HCT116 (cell line): ENCODE data around the gene RASGRF2. TPM values are rescaled to one million over a fixed set of nuclear protein-coding genes. Genes with fewer than 3 reads are reported as not detected.

ENCODE experiments used
- ATAC-seq: fragments of 200-7000 bp; cut with Tn5 transposase; 2 replicates; pipeline ENCODE4 v1.9.1; 2020; ENCODE audit warnings: mild to moderate bottlenecking, moderate library complexity
- BruUV-seq: library from RNA; stranded (reverse); fragments of 400-500 nt; replicated peaks from 2 replicates; lab custom pipeline; 2021; lab: Mats Ljungman, UMichigan
- CTCF ChIA-PET: fragments of 300-600 bp; sonication (Branson Sonifier 250); formaldehyde crosslinking; loops from one replicate; lab custom pipeline; 2021; ENCODE audit warnings: antibody characterized with exemption; lab: Charles Lee
- POLR2A ChIA-PET: fragments of 300-600, 350-600 bp; sonication (Branson Sonifier 250); formaldehyde crosslinking; loops from one replicate; lab custom pipeline; 2021; ENCODE audit warnings: antibody characterized with exemption; lab: Charles Lee
- RAD21 ChIA-PET, 2 experiments: fragments of 300-600 bp; sonication (Branson Sonifier 250); formaldehyde crosslinking; loops; one replicate each; lab custom pipeline; 2023; ENCODE audit warnings: low total read pairs in 2 of 2; ENCODE audit not compliant: uncharacterized antibody in 2 of 2, unreplicated experiment in 2 of 2, low non-redundant PET in 1 of 2; lab: Charles Lee
- DNase-seq: peaks from one replicate; pipeline ENCODE4 v3.0.0-alpha.2; 2010; ENCODE audit warnings: low read depth, low spot score
- H2AFZ ChIP-seq: fragments of 200-600 bp; shearing (Covaris generic), sonication (generic); 2 replicates; pipeline ENCODE4 v1.6.1; 2017; ENCODE audit warnings: low read depth, mixed run types, mixed read lengths, antibody characterized with exemption, low read length; ENCODE audit not compliant: poor library complexity, severe bottlenecking
- H3K27ac ChIP-seq: 2 replicates; pipeline ENCODE4 v1.5.1; 2012; ENCODE audit warnings: low read depth, low read length
- H3K27me3 ChIP-seq: fragments of 200-600 bp; sonication (generic); 2 replicates; pipeline ENCODE4 v1.6.1; 2016; ENCODE audit warnings: mixed run types, low read length, mixed read lengths; ENCODE audit not compliant: insufficient read depth
- H3K36me3 ChIP-seq, 2 experiments: fragments of 200-500 bp in 1 of 2; fragments of 200-600 bp in 1 of 2; sonication (Bioruptor generic) in 1 of 2; sonication (generic) in 1 of 2; 2 replicates each; pipeline versions ENCODE4 v1.5.1 to v1.6.1; 2014 to 2016; ENCODE audit warnings: low read length in 2 of 2, inconsistent platforms in 1 of 2, mixed read lengths in 1 of 2, mixed run types in 1 of 2; ENCODE audit not compliant: insufficient read depth in 2 of 2, control insufficient read depth in 1 of 2
- H3K4me1 ChIP-seq, 2 experiments: fragments of 200-600 bp in 1 of 2; sonication (generic) in 1 of 2; 2 replicates each; pipeline versions ENCODE4 v1.5.1 to v1.6.1; 2012 to 2017; ENCODE audit warnings: low read length in 2 of 2, inconsistent platforms in 1 of 2, mild to moderate bottlenecking in 1 of 2, mixed read lengths in 1 of 2, mixed run types in 1 of 2, moderate library complexity in 1 of 2; ENCODE audit not compliant: insufficient read depth in 2 of 2, control insufficient read depth in 1 of 2
- H3K4me2 ChIP-seq: fragments of 200-600 bp; sonication (generic); 2 replicates; pipeline ENCODE4 v1.6.1; 2017; ENCODE audit warnings: mixed run types, low read length, mixed read lengths
- H3K4me3 ChIP-seq, 2 experiments: fragments of 200-600 bp in 1 of 2; sonication (generic) in 1 of 2; replicated peaks in 1 of 2; 2 replicates each; pipeline ENCODE4 v1.5.1; 2011 to 2016; ENCODE audit warnings: low read length in 2 of 2, control low read depth in 1 of 2, low read depth in 1 of 2, mild to moderate bottlenecking in 1 of 2, mixed read lengths in 1 of 2, mixed run types in 1 of 2
- H3K79me2 ChIP-seq: fragments of 200-600 bp; sonication (generic); 2 replicates; pipeline ENCODE4 v1.6.1; 2017; ENCODE audit warnings: mild to moderate bottlenecking, mixed run types, low read length, moderate library complexity, mixed read lengths; ENCODE audit not compliant: insufficient read depth
- H3K9ac ChIP-seq: fragments of 200-600 bp; sonication (generic); 2 replicates; pipeline ENCODE4 v1.6.1; 2016; ENCODE audit warnings: low read length, mixed read lengths
- H3K9me2 ChIP-seq: fragments of 200-600 bp; sonication (generic), shearing (Covaris generic); 2 replicates; pipeline ENCODE4 v1.6.1; 2017; ENCODE audit warnings: mixed run types, mild to moderate bottlenecking, moderate library complexity; ENCODE audit not compliant: insufficient read depth
- H3K9me3 ChIP-seq, 2 experiments: fragments of 200-500 bp in 1 of 2; fragments of 200-600 bp in 1 of 2; sonication (Bioruptor generic) in 1 of 2; sonication (generic) in 1 of 2; 2 replicates each; pipeline ENCODE4 v1.6.1; 2014 to 2017; ENCODE audit warnings: low read length in 2 of 2, mixed read lengths in 2 of 2, inconsistent platforms in 1 of 2, low read depth in 1 of 2, mild to moderate bottlenecking in 1 of 2, mixed run types in 1 of 2, moderate library complexity in 1 of 2; ENCODE audit not compliant: control insufficient read depth in 1 of 2, insufficient read depth in 1 of 2
- H4K20me1 ChIP-seq: fragments of 200-600 bp; sonication (generic), shearing (Covaris generic); 2 replicates; pipeline ENCODE4 v1.6.1; 2017; ENCODE audit warnings: mixed run types, mild to moderate bottlenecking, moderate library complexity; ENCODE audit not compliant: insufficient read depth
- CBX3 ChIP-seq: IDR thresholded peaks from 2 replicates; pipeline ENCODE4 v1.6.1; 2012; ENCODE audit warnings: low read depth
- CEBPB ChIP-seq: IDR thresholded peaks from 2 replicates; pipeline ENCODE4 v1.6.1; 2012; ENCODE audit warnings: low read depth
- EGR1 ChIP-seq: IDR thresholded peaks from 2 replicates; pipeline ENCODE4 v1.6.1; 2012; ENCODE audit warnings: low read depth
- ELF1 ChIP-seq: IDR thresholded peaks from 2 replicates; pipeline ENCODE4 v1.6.1; 2012; ENCODE audit warnings: low read depth, borderline replicate concordance
- EZH2 ChIP-seq: fragments of 200-600 bp; sonication (generic); IDR thresholded peaks from 2 replicates; pipeline ENCODE4 v1.6.1; 2017; ENCODE audit warnings: antibody characterized with exemption, mixed run types
- EZH2phosphoT487 ChIP-seq: fragments of 200-600 bp; IDR thresholded peaks from 2 replicates; pipeline ENCODE4 v1.6.1; 2018; ENCODE audit warnings: antibody characterized with exemption, borderline replicate concordance
- FOSL1 ChIP-seq: IDR thresholded peaks from 2 replicates; pipeline ENCODE4 v1.6.1; 2012; ENCODE audit warnings: low read depth
- JUND ChIP-seq: IDR thresholded peaks from 2 replicates; pipeline ENCODE4 v1.6.1; 2012
- POLR2A ChIP-seq: IDR thresholded peaks from 2 replicates; pipeline ENCODE4 v1.7.0; 2011; ENCODE audit warnings: borderline replicate concordance; ENCODE audit not compliant: insufficient read depth, insufficient read length; ENCODE audit errors: extremely low read depth
- POLR2AphosphoS5 ChIP-seq: IDR thresholded peaks from 2 replicates; pipeline ENCODE4 v1.6.1; 2011; ENCODE audit warnings: mild to moderate bottlenecking, low read depth, low read length, moderate library complexity
- RAD21 ChIP-seq: IDR thresholded peaks from 2 replicates; pipeline ENCODE4 v1.6.1; 2012; ENCODE audit warnings: low read depth, mild to moderate bottlenecking
- SIN3A ChIP-seq: IDR thresholded peaks from 2 replicates; pipeline ENCODE4 v1.6.1; 2012; ENCODE audit warnings: low read depth
- SRF ChIP-seq: IDR thresholded peaks from 2 replicates; pipeline ENCODE4 v1.6.1; 2012; ENCODE audit warnings: low read depth
- TCF7L2 ChIP-seq: IDR thresholded peaks from 2 replicates; pipeline ENCODE4 v1.7.0; 2011; ENCODE audit warnings: borderline replicate concordance, inconsistent platforms; ENCODE audit not compliant: insufficient read depth, insufficient read length; ENCODE audit errors: extremely low read depth
- YY1 ChIP-seq: IDR thresholded peaks from 2 replicates; pipeline ENCODE4 v1.6.1; 2011; ENCODE audit warnings: low read length, low read depth, moderate library complexity, mild to moderate bottlenecking; ENCODE audit not compliant: insufficient replicate concordance; ENCODE audit errors: extremely low read depth
- ZFX ChIP-seq: fragments of 450-650 bp; IDR thresholded peaks from 2 replicates; pipeline ENCODE4 v1.6.1; 2017
- ZNF274 ChIP-seq: fragments of 200-500 bp; sonication (Bioruptor generic); IDR thresholded peaks from 2 replicates; pipeline ENCODE4 v1.6.1; 2014; ENCODE audit warnings: mild to moderate bottlenecking, low read depth, low read length, inconsistent platforms
- intact Hi-C: fragments of 100-400 bp; cut with micrococcal nuclease; formaldehyde crosslinking; loops from 2 replicates; pipeline ENCODE4 v1.10.0; 2022
- total RNA-seq: library from RNA; stranded (reverse); gene quantifications from one replicate; pipeline ENCODE4 v1.2.1, GENCODE V29; 2021; ENCODE audit not compliant: unreplicated experiment
- TF ChIP-seq, protein P1 (sequence below): IDR thresholded peaks from 2 replicates; pipeline ENCODE4 v1.6.1; 2012
- TF ChIP-seq, protein P2 (sequence below), 3 experiments: fragments of 200-600 bp in 1 of 3; sonication (generic) in 1 of 3; IDR thresholded peaks in 2 of 3; conservative IDR thresholded peaks in 1 of 3; 2 replicates each; pipeline ENCODE4 v1.5.1; 2012 to 2017; ENCODE audit warnings: low read depth in 2 of 3, low read length in 2 of 3, antibody characterized with exemption in 1 of 3, borderline replicate concordance in 1 of 3, control low read depth in 1 of 3, mild to moderate bottlenecking in 1 of 3, mixed read lengths in 1 of 3, mixed run types in 1 of 3, moderate library complexity in 1 of 3; ENCODE audit not compliant: insufficient read depth in 1 of 3
- TF ChIP-seq, protein P3 (sequence below): IDR thresholded peaks from 2 replicates; pipeline ENCODE4 v1.6.1; 2012; ENCODE audit warnings: low read depth

RASGRF2 gene
- total RNA-seq, 1 experiment from 2014 or later: 0.05 TPM

DNA sequence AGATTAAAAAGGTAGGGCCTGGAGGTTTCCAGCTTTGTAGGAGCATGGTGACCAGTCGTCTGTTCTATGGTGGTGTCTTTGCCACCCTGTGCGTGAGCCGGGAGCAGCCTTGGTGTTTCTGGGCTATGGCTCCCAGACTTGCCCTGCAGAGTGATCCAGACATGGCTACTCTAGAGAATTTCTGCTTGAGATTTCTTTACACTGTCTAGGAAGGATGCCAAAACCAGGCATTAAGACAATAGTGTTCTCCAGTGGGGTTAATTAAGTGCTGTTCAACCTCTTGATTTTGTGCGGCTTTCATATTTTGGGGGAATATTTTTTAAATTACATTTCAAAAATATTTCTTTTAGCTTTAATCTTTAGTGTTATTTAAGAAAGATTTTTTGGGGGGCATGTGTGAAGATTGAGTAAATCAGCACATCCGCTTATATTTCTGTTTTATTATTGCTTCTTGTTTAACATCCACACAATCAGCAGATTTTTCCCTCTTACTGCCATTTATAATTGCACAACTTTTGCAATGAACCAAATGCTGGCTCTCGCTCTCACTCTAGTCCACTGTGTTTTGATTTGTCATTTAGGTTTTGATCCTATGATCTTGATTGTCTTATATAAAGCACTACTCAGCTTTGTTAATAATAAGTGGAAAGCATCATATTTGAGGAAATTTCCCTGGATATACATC is 110.5 kb downstream of the RASGRF2 start:
- Histone ChIP-seq H3K79me2 (no peaks in the 10 kb centered on the region), H3K27me3 (0 out of 2 replicates have a peak, but pooled peaks cover 4% of the 10 kb centered on the region), H4K20me1 (no peaks in the 10 kb centered on the region), H3K36me3 (no peaks in the 10 kb centered on the region), H3K9ac (no peak overlapping the region), H3K4me1 (no peaks in the 10 kb centered on the region), H2AFZ (no peak overlapping the region)
- BruUV-seq: no TSS peak
- RAD21 ChIA-PET: no interaction called here
- no peak for DNase-seq
- TF ChIP-seq EZH2 (no peak), CEBPB (no peak), CBX3 (no peak), ZNF274 (no peak), EZH2phosphoT487 (no peak), YY1 (no peak), EGR1 (no peak), FOSL1 (no peak), TCF7L2 (no peak), RAD21 (no peak), POLR2AphosphoS5 (no peak), POLR2A (no peak), JUND (no peak), SRF (no peak), ZFX (no peak), SIN3A (no peak), ELF1 (no peak)
- TF ChIP-seq, protein P1, sequence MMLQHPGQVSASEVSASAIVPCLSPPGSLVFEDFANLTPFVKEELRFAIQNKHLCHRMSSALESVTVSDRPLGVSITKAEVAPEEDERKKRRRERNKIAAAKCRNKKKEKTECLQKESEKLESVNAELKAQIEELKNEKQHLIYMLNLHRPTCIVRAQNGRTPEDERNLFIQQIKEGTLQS: no peak
- TF ChIP-seq, protein P2, sequence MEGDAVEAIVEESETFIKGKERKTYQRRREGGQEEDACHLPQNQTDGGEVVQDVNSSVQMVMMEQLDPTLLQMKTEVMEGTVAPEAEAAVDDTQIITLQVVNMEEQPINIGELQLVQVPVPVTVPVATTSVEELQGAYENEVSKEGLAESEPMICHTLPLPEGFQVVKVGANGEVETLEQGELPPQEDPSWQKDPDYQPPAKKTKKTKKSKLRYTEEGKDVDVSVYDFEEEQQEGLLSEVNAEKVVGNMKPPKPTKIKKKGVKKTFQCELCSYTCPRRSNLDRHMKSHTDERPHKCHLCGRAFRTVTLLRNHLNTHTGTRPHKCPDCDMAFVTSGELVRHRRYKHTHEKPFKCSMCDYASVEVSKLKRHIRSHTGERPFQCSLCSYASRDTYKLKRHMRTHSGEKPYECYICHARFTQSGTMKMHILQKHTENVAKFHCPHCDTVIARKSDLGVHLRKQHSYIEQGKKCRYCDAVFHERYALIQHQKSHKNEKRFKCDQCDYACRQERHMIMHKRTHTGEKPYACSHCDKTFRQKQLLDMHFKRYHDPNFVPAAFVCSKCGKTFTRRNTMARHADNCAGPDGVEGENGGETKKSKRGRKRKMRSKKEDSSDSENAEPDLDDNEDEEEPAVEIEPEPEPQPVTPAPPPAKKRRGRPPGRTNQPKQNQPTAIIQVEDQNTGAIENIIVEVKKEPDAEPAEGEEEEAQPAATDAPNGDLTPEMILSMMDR (IDR thresholded peaks at IDR 0.05 in 2 of 3, conservative IDR thresholded peaks at IDR 0.05 in 1 of 3; ENCODE audit: borderline replicate concordance in 1 of 3, insufficient read depth in 1 of 3, low read depth in 2 of 3, low read length in 2 of 3): no peak
- TF ChIP-seq, protein P3, sequence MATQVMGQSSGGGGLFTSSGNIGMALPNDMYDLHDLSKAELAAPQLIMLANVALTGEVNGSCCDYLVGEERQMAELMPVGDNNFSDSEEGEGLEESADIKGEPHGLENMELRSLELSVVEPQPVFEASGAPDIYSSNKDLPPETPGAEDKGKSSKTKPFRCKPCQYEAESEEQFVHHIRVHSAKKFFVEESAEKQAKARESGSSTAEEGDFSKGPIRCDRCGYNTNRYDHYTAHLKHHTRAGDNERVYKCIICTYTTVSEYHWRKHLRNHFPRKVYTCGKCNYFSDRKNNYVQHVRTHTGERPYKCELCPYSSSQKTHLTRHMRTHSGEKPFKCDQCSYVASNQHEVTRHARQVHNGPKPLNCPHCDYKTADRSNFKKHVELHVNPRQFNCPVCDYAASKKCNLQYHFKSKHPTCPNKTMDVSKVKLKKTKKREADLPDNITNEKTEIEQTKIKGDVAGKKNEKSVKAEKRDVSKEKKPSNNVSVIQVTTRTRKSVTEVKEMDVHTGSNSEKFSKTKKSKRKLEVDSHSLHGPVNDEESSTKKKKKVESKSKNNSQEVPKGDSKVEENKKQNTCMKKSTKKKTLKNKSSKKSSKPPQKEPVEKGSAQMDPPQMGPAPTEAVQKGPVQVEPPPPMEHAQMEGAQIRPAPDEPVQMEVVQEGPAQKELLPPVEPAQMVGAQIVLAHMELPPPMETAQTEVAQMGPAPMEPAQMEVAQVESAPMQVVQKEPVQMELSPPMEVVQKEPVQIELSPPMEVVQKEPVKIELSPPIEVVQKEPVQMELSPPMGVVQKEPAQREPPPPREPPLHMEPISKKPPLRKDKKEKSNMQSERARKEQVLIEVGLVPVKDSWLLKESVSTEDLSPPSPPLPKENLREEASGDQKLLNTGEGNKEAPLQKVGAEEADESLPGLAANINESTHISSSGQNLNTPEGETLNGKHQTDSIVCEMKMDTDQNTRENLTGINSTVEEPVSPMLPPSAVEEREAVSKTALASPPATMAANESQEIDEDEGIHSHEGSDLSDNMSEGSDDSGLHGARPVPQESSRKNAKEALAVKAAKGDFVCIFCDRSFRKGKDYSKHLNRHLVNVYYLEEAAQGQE: no peak
- TF ChIP-seq, all 23 proteins: peak for 0
- intact Hi-C loops: no loop called here
- H3K9me3 ChIP-seq: no peaks in the 10 kb centered on the region
- ChIA-PET CTCF (no interaction called here), POLR2A (no interaction called here)
- H3K4me2 ChIP-seq: no peak overlapping the region
- no peak overlapping the region for H3K4me3 ChIP-seq
- no peak overlapping the region for H3K27ac ChIP-seq
- ATAC-seq: no peak
- H3K9me2 ChIP-seq: no peaks in the 10 kb centered on the region
